Retinal pigment epithelial cell (primary cell): Measurements from ENCODE around the gene VEZT.

Source experiments
- DNase-seq: peaks from one replicate; pipeline ENCODE4 v3.0.0-alpha.2; 2010; ENCODE audit warnings: low read depth
- H3K4me3 ChIP-seq: 2 replicates; pipeline ENCODE4 v1.5.1; 2011; ENCODE audit warnings: mild to moderate bottlenecking, low read length, control low read depth, moderate library complexity
- CTCF ChIP-seq: conservative IDR thresholded peaks from 2 replicates; pipeline ENCODE4 v1.5.1; 2011; ENCODE audit warnings: low read depth, low read length, control low read depth, inconsistent platforms

Gene VEZT

GRCh38 chr12:95205685-95206084 is 11.9 kb upstream of the VEZT start:
- no peak overlapping the region for H3K4me3 ChIP-seq
- peak; percentile 63 for DNase-seq
- TF ChIP-seq CTCF: no peak

- no peak for DNase-seq
- no peak overlapping the region for H3K4me3 ChIP-seq
- TF ChIP-seq CTCF: no peak
Observed at GRCh38 chr12:95206916-95207315, 10.7 kb upstream of the VEZT start.

- no peak for TF ChIP-seq CTCF
- H3K4me3 ChIP-seq: no peak overlapping the region
- no peak for DNase-seq
Observed at GRCh38 chr12:95207407-95207806, 10.2 kb upstream of the VEZT start.

GRCh38 chr12:95208678-95209077 is 8.9 kb upstream of the VEZT start:
- H3K4me3 ChIP-seq: no peak overlapping the region
- no peak for DNase-seq
- no peak for TF ChIP-seq CTCF

- H3K4me3 ChIP-seq: no peak overlapping the region
- no peak for TF ChIP-seq CTCF
- no peak for DNase-seq
Observed at GRCh38 chr12:95212586-95212985, 5.0 kb upstream of the VEZT start.

- no peak overlapping the region for H3K4me3 ChIP-seq
- TF ChIP-seq CTCF: no peak
- no peak for DNase-seq
Observed at GRCh38 chr12:95213119-95213518, 4.5 kb upstream of the VEZT start.

- no peak for TF ChIP-seq CTCF
- no peak overlapping the region for H3K4me3 ChIP-seq
- no peak for DNase-seq
Observed at GRCh38 chr12:95213928-95214327, 3.7 kb upstream of the VEZT start.
